DOHH2 (cell line): ENCODE measurements around the gene COL4A2.

ENCODE experiments used
- CTCF ChIP-seq: fragments of 200-600 bp; sonication (generic); IDR thresholded peaks from one replicate; pipeline ENCODE4 v1.5.1; 2014; ENCODE audit warnings: antibody characterized with exemption, mild to moderate bottlenecking, low read depth, low read length; ENCODE audit not compliant: poor library complexity, severe bottlenecking
- EZH2phosphoT487 ChIP-seq: fragments of 200-600 bp; sonication (generic); IDR thresholded peaks from 2 replicates; pipeline ENCODE4 v1.6.1; 2017; ENCODE audit warnings: borderline replicate concordance, mild to moderate bottlenecking, antibody characterized with exemption, low read length, moderate library complexity, mixed read lengths

- TF ChIP-seq CTCF: no peak
- TF ChIP-seq EZH2phosphoT487: no peak
Measured at GRCh38 chr13:110536006-110536693, 229.1 kb downstream of the COL4A2 start.
